GM13976 (cell line): Measurements from ENCODE around the gene PKIB.

Experiments used
- DNase-seq: peaks from one replicate; pipeline ENCODE4 v3.0.0; 2012; ENCODE audit warnings: low spot score
- CTCF ChIP-seq: IDR thresholded peaks from 2 replicates; pipeline ENCODE4 v1.5.1; 2012; ENCODE audit warnings: borderline replicate concordance, mild to moderate bottlenecking; ENCODE audit not compliant: insufficient read depth; ENCODE audit errors: extremely low read depth, missing control alignments, control extremely low read depth
- in situ Hi-C: fragments of 300-500 bp; cut with MboI; formaldehyde crosslinking; loops from one replicate; pipeline ENCODE4 v1.12.0; 2022; ENCODE audit warnings: low sequenced_read_pairs, mixed read lengths, inconsistent platforms; ENCODE audit not compliant: unreplicated experiment

PKIB gene

GRCh38 chr6:122730775-122731386 is 120.7 kb downstream of the PKIB start:
- in situ Hi-C loops: loop anchor here (25.0 kb wide), 1 partner anchor 581 kb away; no protein-coding TSS in a partner anchor
- no peak for DNase-seq
- peak; percentile 36 for TF ChIP-seq CTCF

DNA sequence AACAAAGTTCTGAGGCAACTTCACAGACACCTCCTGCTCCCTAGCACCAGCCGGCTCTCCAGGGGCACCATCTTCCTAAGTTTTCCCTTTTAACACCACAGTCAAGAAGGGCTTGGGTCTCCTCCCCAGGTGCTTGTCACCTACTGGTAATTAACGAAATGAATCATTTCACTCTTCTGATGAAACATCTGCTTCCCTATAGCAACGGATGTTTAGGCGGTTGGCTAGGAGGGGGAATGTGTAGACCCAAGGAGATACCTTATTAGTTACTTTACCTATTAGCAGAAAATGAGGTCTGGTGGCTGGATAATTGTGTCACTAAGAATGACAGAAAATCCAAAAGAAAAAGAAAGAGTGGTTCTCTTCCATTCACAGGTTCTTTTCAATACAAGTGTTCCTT is 123.1 kb downstream of the PKIB start:
- no peak for TF ChIP-seq CTCF
- DNase-seq: no peak
- in situ Hi-C loops: loop anchor here (25.0 kb wide), 1 partner anchor 579 kb away; no protein-coding TSS in a partner anchor

GRCh38 chr6:122734529-122735395 is 124.6 kb downstream of the PKIB start:
- no peak for TF ChIP-seq CTCF
- in situ Hi-C loops: loop anchor here (25.0 kb wide), 1 partner anchor 578 kb away; no protein-coding TSS in a partner anchor
- no peak for DNase-seq

GRCh38 chr6:122735582-122735981 is 125.4 kb downstream of the PKIB start:
- DNase-seq: no peak
- TF ChIP-seq CTCF: no peak
- in situ Hi-C loops: loop anchor here (25.0 kb wide), 1 partner anchor 577 kb away; no protein-coding TSS in a partner anchor

GRCh38 chr6:122736163-122736562 is 126.0 kb downstream of the PKIB start:
- in situ Hi-C loops: loop anchor here (25.0 kb wide), 1 partner anchor 576 kb away; no protein-coding TSS in a partner anchor
- DNase-seq: no peak
- no peak for TF ChIP-seq CTCF

DNA sequence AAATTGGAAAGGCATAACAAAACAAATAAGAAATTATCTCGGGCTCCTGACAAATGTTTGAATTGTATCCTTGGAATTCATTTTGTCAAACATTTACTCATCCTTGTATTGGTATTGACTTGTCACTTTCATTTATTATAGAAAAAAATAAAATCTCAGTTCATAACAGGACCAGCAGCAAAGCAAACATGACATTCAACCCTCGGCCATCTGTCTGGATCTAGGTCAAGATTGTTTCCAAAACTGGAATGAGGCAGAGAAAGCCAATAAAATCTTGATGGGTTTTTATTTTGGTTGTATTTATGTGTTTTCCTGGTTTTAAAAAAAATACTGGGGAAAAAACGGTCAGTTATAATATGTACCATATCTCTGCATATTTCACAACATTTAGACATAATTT is 126.4 kb downstream of the PKIB start:
- no peak for TF ChIP-seq CTCF
- in situ Hi-C loops: loop anchor here (25.0 kb wide), 1 partner anchor 576 kb away; no protein-coding TSS in a partner anchor
- DNase-seq: no peak
